Measurements from ENCODE around the gene MYADML2. TPM values are rescaled to one million over a fixed set of nuclear protein-coding genes. Genes with fewer than 3 reads are reported as not detected.

The MYADML2 gene
- total and polyA plus RNA-seq, 2 experiments from 2014 or later: 0.70 to 1.7 TPM

DNA sequence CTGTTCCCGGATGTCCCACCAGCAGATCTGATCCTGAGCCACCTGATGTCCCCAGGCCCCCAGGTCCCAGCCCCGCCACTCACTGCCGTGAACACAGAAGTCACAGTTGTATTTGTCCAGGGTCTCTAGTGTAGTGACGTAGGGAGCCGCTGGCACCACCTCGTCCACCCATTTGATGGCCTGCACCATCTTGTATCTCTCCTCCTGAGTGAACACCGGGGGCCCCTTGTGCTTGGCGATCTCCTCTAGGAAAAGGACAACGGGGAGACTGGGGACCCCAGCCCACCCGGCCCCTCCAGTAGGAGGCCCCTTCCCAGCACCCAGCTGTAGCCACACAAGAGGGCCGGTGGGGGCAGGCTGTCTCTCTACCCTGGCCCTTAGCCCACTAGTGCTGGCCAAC, 38.2 kb downstream of the MYADML2 start:
- Mint-ChIP-seq H3K4me3 (no peak overlapping the region), H3K27ac (no peak overlapping the region), H3K4me1 (peaks cover 3% of the 10 kb centered on the region; the same call in 1 of the 3 replicates), H3K36me3 (ENCODE audit: low read depth) (peaks cover 14% of the 10 kb centered on the region), H3K9me3 (no peaks in the 10 kb centered on the region), H3K27me3 (ENCODE audit: insufficient read depth, low read depth, poor library complexity) (peaks cover 9% of the 10 kb centered on the region)
- Histone ChIP-seq H3F3A (replicated peaks; ENCODE audit: low read depth) (peaks cover 25% of the 10 kb centered on the region), H3K27me3 (ENCODE audit: insufficient read depth) (no peaks in the 10 kb centered on the region), H3K79me2 (replicated peaks; ENCODE audit: insufficient read depth) (peaks cover 7% of the 10 kb centered on the region), H2AFZ (no peak overlapping the region), H3K36me3 (ENCODE audit: insufficient read depth) (peaks cover 6% of the 10 kb centered on the region; the same call in 1 of the 2 replicates), H3K9me2 (ENCODE audit: insufficient read depth) (no peaks in the 10 kb centered on the region), H3K4me1 (ENCODE audit: insufficient read depth) (peaks cover 6% of the 10 kb centered on the region), H3K4me2 (no peak overlapping the region), H3K4me3 (no peak overlapping the region), H4K20me1 (replicated peaks; ENCODE audit: insufficient read depth) (peaks cover 9% of the 10 kb centered on the region), H3K27ac (ENCODE audit: low read depth) (no peak overlapping the region)
- no peak for DNase-seq (ENCODE audit: low spot score)
- ATAC-seq: no peak
- TF ChIP-seq, protein P1, sequence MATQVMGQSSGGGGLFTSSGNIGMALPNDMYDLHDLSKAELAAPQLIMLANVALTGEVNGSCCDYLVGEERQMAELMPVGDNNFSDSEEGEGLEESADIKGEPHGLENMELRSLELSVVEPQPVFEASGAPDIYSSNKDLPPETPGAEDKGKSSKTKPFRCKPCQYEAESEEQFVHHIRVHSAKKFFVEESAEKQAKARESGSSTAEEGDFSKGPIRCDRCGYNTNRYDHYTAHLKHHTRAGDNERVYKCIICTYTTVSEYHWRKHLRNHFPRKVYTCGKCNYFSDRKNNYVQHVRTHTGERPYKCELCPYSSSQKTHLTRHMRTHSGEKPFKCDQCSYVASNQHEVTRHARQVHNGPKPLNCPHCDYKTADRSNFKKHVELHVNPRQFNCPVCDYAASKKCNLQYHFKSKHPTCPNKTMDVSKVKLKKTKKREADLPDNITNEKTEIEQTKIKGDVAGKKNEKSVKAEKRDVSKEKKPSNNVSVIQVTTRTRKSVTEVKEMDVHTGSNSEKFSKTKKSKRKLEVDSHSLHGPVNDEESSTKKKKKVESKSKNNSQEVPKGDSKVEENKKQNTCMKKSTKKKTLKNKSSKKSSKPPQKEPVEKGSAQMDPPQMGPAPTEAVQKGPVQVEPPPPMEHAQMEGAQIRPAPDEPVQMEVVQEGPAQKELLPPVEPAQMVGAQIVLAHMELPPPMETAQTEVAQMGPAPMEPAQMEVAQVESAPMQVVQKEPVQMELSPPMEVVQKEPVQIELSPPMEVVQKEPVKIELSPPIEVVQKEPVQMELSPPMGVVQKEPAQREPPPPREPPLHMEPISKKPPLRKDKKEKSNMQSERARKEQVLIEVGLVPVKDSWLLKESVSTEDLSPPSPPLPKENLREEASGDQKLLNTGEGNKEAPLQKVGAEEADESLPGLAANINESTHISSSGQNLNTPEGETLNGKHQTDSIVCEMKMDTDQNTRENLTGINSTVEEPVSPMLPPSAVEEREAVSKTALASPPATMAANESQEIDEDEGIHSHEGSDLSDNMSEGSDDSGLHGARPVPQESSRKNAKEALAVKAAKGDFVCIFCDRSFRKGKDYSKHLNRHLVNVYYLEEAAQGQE (IDR thresholded peaks at IDR 0.05; ENCODE audit: unreplicated experiment): no peak
- TF ChIP-seq NANOG (IDR thresholded peaks at IDR 0.05; ENCODE audit: borderline replicate concordance) (no peak), STAT1 (IDR thresholded peaks at IDR 0.05; ENCODE audit: unreplicated experiment) (no peak), POLR2AphosphoS5 (IDR thresholded peaks at IDR 0.05; ENCODE audit: low read depth) (no peak), EZH2phosphoT487 (IDR thresholded peaks at IDR 0.05; ENCODE audit: unreplicated experiment) (no peak), ZNF331 (CRISPR knock-in tag; IDR thresholded peaks at IDR 0.05; ENCODE audit: low read depth) (no peak), EZH2 (IDR thresholded peaks at IDR 0.05; ENCODE audit: low read depth, unreplicated experiment) (no peak), JUNB (IDR thresholded peaks at IDR 0.05; ENCODE audit: unreplicated experiment) (no peak), CREB1 (CRISPR knock-in tag; IDR thresholded peaks at IDR 0.05; ENCODE audit: low read depth) (no peak), ZNF114 (CRISPR knock-in tag; IDR thresholded peaks at IDR 0.05) (no peak)
- TF ChIP-seq, protein P2, sequence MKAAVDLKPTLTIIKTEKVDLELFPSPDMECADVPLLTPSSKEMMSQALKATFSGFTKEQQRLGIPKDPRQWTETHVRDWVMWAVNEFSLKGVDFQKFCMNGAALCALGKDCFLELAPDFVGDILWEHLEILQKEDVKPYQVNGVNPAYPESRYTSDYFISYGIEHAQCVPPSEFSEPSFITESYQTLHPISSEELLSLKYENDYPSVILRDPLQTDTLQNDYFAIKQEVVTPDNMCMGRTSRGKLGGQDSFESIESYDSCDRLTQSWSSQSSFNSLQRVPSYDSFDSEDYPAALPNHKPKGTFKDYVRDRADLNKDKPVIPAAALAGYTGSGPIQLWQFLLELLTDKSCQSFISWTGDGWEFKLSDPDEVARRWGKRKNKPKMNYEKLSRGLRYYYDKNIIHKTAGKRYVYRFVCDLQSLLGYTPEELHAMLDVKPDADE (IDR thresholded peaks at IDR 0.05): no peak
- TF ChIP-seq, protein P3, sequence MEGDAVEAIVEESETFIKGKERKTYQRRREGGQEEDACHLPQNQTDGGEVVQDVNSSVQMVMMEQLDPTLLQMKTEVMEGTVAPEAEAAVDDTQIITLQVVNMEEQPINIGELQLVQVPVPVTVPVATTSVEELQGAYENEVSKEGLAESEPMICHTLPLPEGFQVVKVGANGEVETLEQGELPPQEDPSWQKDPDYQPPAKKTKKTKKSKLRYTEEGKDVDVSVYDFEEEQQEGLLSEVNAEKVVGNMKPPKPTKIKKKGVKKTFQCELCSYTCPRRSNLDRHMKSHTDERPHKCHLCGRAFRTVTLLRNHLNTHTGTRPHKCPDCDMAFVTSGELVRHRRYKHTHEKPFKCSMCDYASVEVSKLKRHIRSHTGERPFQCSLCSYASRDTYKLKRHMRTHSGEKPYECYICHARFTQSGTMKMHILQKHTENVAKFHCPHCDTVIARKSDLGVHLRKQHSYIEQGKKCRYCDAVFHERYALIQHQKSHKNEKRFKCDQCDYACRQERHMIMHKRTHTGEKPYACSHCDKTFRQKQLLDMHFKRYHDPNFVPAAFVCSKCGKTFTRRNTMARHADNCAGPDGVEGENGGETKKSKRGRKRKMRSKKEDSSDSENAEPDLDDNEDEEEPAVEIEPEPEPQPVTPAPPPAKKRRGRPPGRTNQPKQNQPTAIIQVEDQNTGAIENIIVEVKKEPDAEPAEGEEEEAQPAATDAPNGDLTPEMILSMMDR (conservative IDR thresholded peaks at IDR 0.05; ENCODE audit: low read depth in 2 of 2): no peak
- TF ChIP-seq, protein P4, sequence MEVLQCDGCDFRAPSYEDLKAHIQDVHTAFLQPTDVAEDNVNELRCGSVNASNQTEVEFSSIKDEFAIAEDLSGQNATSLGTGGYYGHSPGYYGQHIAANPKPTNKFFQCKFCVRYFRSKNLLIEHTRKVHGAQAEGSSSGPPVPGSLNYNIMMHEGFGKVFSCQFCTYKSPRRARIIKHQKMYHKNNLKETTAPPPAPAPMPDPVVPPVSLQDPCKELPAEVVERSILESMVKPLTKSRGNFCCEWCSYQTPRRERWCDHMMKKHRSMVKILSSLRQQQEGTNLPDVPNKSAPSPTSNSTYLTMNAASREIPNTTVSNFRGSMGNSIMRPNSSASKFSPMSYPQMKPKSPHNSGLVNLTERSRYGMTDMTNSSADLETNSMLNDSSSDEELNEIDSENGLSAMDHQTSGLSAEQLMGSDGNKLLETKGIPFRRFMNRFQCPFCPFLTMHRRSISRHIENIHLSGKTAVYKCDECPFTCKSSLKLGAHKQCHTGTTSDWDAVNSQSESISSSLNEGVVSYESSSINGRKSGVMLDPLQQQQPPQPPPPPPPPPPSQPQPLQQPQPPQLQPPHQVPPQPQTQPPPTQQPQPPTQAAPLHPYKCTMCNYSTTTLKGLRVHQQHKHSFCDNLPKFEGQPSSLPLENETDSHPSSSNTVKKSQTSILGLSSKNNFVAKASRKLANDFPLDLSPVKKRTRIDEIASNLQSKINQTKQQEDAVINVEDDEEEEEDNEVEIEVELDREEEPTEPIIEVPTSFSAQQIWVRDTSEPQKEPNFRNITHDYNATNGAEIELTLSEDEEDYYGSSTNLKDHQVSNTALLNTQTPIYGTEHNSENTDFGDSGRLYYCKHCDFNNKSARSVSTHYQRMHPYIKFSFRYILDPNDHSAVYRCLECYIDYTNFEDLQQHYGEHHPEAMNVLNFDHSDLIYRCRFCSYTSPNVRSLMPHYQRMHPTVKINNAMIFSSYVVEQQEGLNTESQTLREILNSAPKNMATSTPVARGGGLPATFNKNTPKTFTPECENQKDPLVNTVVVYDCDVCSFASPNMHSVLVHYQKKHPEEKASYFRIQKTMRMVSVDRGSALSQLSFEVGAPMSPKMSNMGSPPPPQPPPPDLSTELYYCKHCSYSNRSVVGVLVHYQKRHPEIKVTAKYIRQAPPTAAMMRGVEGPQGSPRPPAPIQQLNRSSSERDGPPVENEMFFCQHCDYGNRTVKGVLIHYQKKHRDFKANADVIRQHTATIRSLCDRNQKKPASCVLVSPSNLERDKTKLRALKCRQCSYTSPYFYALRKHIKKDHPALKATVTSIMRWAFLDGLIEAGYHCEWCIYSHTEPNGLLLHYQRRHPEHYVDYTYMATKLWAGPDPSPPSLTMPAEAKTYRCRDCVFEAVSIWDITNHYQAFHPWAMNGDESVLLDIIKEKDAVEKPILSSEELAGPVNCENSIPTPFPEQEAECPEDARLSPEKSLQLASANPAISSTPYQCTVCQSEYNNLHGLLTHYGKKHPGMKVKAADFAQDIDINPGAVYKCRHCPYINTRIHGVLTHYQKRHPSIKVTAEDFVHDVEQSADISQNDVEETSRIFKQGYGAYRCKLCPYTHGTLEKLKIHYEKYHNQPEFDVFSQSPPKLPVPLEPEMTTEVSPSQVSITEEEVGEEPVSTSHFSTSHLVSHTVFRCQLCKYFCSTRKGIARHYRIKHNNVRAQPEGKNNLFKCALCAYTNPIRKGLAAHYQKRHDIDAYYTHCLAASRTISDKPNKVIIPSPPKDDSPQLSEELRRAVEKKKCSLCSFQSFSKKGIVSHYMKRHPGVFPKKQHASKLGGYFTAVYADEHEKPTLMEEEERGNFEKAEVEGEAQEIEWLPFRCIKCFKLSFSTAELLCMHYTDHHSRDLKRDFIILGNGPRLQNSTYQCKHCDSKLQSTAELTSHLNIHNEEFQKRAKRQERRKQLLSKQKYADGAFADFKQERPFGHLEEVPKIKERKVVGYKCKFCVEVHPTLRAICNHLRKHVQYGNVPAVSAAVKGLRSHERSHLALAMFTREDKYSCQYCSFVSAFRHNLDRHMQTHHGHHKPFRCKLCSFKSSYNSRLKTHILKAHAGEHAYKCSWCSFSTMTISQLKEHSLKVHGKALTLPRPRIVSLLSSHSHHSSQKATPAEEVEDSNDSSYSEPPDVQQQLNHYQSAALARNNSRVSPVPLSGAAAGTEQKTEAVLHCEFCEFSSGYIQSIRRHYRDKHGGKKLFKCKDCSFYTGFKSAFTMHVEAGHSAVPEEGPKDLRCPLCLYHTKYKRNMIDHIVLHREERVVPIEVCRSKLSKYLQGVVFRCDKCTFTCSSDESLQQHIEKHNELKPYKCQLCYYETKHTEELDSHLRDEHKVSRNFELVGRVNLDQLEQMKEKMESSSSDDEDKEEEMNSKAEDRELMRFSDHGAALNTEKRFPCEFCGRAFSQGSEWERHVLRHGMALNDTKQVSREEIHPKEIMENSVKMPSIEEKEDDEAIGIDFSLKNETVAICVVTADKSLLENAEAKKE (CRISPR knock-in tag; IDR thresholded peaks at IDR 0.05): no peak

Data from GM23338 (cell line).